Activated CD4-positive, alpha-beta T cell treated with anti-CD3 and anti-CD28 coated beads for 48 hours (primary cell): ENCODE data around the gene SPRR1B.
"Not testable (repeated sequence)": the region's sequence is repeated elsewhere in the genome, so short reads cannot be mapped to it uniquely, and the experiment has no call there.

ENCODE experiments used
- DNase-seq: peaks from one replicate; pipeline ENCODE4 v3.0.0-alpha.2; 2020

SPRR1B gene

GRCh38 chr1:153040950-153041631 lies 10.1 kb downstream of the SPRR1B start, which contains the start of gene SPRR2D:
Gene SPRR2D, minus strand, starts transcription at chr1:153041120. Its CDS starts 774 bp downstream, at chr1:153040346.
- DNase-seq = no peak

GRCh38 chr1:153049211-153049610 lies 18.2 kb downstream of the SPRR1B start:
- DNase-seq = no peak

- not testable (repeated sequence) for DNase-seq
Observed at GRCh38 chr1:153056111-153056510, 25.1 kb downstream of the SPRR1B start.

- DNase-seq = no peak
Observed at GRCh38 chr1:153057375-153057774, 26.4 kb downstream of the SPRR1B start, which contains the start of gene SPRR2A. Gene SPRR2A, minus strand, starts transcription at chr1:153057512. Its CDS starts 777 bp downstream, at chr1:153056735.

GRCh38 chr1:153058154-153058553 lies 27.2 kb downstream of the SPRR1B start:
- no peak for DNase-seq

- DNase-seq = no peak
Observed at GRCh38 chr1:153058826-153059784, 28.1 kb downstream of the SPRR1B start.

GRCh38 chr1:153070243-153070642 lies 39.2 kb downstream of the SPRR1B start:
- DNase-seq = no peak

- no peak for DNase-seq
Observed at GRCh38 chr1:153071511-153071910, 40.5 kb downstream of the SPRR1B start, which contains the start of gene SPRR2B. Gene SPRR2B, minus strand, starts transcription at chr1:153071611. Its CDS starts 772 bp downstream, at chr1:153070839.

GRCh38 chr1:153072806-153073726 lies 42.1 kb downstream of the SPRR1B start:
- no peak for DNase-seq

GRCh38 chr1:153081736-153082135 lies 50.7 kb downstream of the SPRR1B start:
- no peak for DNase-seq
